CD4-positive, alpha-beta T cell treated with Interleukin-2 at 100 ng/mL for 4 hours (primary cell): ENCODE data around the gene CACTIN.
"Not testable (repeated sequence)": the region's sequence is repeated elsewhere in the genome, so short reads cannot be mapped to it uniquely, and the experiment has no call there.

Experiments used
- DNase-seq: peaks from one replicate; pipeline ENCODE4 v3.0.0-alpha.2; 2020; ENCODE audit warnings: low spot score

Gene CACTIN

GRCh38 chr19:3646336-3647092, 19.9 kb upstream of the CACTIN start:
- no peak for DNase-seq

GRCh38 chr19:3645726-3646125, 19.1 kb upstream of the CACTIN start:
- no peak for DNase-seq

- DNase-seq = no peak
Observed at GRCh38 chr19:3645067-3645396, 18.4 kb upstream of the CACTIN start.

- DNase-seq = no peak
Observed at GRCh38 chr19:3644351-3645066, 17.9 kb upstream of the CACTIN start.

DNA sequence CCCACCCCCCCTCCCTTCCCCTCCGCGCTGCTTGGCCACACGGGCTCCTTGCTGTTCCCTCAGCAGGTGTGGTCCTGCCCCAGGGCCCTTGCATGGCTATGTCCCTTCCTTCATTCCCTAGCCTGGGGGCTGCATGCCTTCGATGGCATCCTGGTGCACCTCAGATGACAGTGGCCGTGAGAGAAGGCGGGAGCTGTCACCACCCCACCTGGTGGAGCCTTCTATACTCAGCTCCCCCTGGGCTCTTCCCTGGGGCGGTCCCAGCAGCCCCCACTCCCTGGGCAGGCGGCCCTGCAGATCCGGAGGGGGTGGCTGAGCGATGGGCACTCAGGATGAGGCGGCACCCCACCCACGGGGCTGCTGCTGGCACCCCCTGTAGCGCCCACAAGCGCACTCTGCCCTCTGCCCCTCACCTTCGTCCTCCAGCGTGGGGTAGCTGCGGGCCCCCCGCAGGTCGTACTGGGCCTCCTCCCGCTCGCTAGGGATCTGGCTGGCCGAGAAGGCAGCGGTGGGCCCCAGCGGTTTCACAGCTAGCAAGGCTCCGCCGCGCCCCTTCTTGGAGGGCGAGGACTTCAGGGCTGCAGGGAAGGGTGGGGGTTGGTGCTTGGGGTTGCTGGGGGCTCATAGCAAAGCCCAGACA, 17.2 kb upstream of the CACTIN start:
- DNase-seq = no peak

DNA sequence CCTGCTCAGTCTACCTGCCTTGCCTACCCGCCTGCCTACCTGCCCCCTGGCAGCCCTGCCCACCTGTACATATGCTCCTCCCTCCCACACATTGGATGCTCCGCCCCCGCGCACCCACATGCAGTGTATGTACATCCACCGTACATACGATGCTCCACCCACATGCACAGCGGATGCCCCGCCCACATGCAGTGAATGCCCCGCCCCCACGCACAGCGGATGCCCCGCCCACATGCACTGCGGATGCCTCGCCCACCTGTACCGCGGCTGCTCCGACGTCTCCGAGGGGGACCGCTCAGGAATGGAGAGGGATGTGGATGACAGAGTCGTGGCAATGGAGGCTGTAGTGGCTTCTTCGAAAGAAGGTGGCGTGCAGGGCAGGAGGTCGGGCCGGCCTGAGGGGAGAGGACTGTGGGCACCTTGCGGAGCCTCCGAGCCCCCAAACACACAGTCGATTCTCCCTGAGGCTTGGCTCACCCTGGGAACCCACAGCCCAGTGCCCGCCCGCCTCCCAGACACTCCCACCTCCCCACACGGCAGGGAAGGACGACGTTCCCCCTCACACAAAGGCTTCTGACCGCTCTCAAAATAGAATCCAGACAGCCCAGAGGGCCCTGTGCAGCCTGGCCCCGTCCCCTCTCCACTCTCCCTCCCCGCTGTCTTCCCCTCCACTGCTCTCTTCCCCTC, 16.5 kb upstream of the CACTIN start:
- DNase-seq = no peak

- DNase-seq = no peak
Observed at GRCh38 chr19:3642296-3642695, 15.7 kb upstream of the CACTIN start.

GRCh38 chr19:3641515-3642269, 15.1 kb upstream of the CACTIN start:
- no peak for DNase-seq

GRCh38 chr19:3639479-3639878, 12.9 kb upstream of the CACTIN start:
- DNase-seq = no peak

- no peak for DNase-seq
Observed at GRCh38 chr19:3638208-3639193, 11.9 kb upstream of the CACTIN start.

DNA sequence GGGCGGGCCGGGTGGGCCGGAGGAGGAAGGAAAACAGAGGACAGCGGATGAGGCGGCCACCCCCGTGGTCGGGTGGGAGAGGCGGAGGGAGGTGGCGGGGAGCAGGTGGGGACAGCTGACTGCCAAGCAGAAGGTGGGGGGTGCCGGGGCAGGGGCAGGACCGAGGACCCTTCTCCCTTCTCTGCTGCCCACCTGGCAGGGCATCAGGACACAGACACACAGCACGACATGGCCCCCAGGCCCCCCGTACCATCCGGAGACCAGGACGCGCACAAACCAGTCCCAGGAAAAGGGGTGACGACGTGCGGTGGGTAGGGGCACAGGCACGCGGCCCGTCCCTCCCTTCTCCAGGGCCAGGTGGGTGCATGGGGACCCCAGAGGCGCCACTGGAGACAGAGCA, 11.0 kb upstream of the CACTIN start:
- no peak for DNase-seq

DNA sequence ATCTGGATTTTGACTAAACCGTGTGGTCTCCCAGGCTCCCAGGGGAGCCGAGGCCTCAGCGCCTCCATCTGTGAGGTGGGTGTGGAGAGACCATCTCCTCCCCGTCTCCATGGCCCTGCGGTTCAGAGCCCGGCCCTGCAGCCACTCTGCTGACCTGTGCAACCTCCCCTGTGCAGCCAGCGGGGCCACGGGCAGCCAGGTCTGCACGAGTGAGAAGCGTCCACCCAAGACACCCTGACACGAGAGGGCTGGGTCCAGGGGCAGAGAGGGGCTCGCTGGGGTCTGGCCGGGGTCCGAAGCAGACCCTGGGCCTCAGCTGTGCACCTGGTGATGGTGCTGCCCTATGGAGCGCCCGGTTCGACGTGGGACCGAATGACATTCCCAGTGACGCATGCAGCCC, 10.4 kb upstream of the CACTIN start:
- DNase-seq = no peak

GRCh38 chr19:3636506-3636905, 9.9 kb upstream of the CACTIN start:
- DNase-seq = no peak

GRCh38 chr19:3634496-3635045, 8.0 kb upstream of the CACTIN start:
- no peak for DNase-seq

DNA sequence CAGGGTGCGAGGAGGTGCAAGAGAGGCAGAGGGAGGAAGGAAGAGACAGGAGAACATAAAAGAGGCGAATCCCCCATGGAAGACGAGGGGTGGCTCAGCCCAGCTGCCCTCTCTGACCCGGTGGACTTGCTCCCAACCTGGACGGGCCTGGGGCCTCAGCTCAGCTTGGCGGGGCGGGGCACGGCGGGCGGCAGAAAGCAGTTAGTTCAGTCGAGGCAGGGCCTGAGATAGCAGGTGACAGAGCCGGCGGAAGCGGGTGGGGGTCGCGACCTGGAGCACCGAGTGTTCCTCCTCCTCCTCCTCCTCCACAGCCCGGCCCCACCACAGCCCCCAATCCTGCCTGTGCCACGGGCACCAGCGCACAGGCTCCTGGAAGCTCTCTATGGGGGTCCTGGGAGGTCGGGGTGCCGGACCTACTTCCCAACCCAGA, 7.0 kb upstream of the CACTIN start:
- DNase-seq = no peak

GRCh38 chr19:3632739-3633558, 6.4 kb upstream of the CACTIN start:
- no peak for DNase-seq

- DNase-seq = no peak
Observed at GRCh38 chr19:3632098-3632497, 5.5 kb upstream of the CACTIN start.

GRCh38 chr19:3631053-3631861, 4.7 kb upstream of the CACTIN start:
- DNase-seq = no peak

DNA sequence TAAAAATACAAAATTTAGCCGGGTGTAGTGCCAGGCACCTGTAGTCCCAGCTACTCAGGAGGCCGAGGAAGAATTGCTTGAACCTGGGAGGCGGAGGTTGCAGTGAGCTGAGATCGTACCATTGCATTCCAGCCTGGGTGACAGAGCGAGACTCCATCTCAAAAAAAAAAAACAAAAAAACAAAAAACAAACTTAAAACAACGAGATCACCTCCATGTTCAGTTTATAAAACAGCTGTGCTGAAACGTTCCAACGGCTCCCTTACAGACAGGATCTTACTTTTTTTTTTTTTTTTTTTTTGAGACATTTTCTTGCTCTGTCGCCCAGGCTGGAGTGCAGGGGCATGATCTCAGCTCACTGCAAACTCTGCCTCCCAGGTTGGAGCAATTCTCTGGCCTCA, 2.2 kb upstream of the CACTIN start:
- not testable (repeated sequence) for DNase-seq
